Kidney (tissue), 14 donors: ENCODE measurements around the gene HELQ. TPM values are rescaled to one million over a fixed set of nuclear protein-coding genes. Genes with fewer than 3 reads are reported as not detected.
A peak's percentile ranks its signal among the peaks of the same experiment; 100 is the strongest.

Source experiments
- DNase-seq, 5 donors: peaks; one replicate each; pipeline ENCODE4 v3.0.0-alpha.2; 2013 to 2020
- FAIRE-seq: peaks from 2 replicates; lab custom pipeline; 2012; peaks lifted over from hg19 to GRCh38; lab: Jason Lieb, UNC
- H3K27ac ChIP-seq, 2 donors: one replicate each; pipeline ENCODE4 v1.7.0; 2013; ENCODE audit warnings: low read depth in 2 of 2, low read length in 2 of 2, inconsistent platforms in 1 of 2
- H3K27me3 ChIP-seq: one replicate; pipeline ENCODE4 v1.7.1; 2013; ENCODE audit warnings: low read length, inconsistent platforms; ENCODE audit not compliant: control insufficient read depth, insufficient read depth
- H3K36me3 ChIP-seq, 3 donors: one replicate each; pipeline versions ENCODE4 v1.7.0 to v1.7.1; 2013; ENCODE audit warnings: low read length in 3 of 3, control low read depth in 1 of 3, inconsistent platforms in 1 of 3; ENCODE audit not compliant: insufficient read depth in 3 of 3, control insufficient read depth in 2 of 3
- H3K4me1 ChIP-seq, 3 donors: one replicate each; pipeline versions ENCODE4 v1.7.0 to v1.7.1; 2013; ENCODE audit warnings: low read length in 3 of 3, inconsistent platforms in 1 of 3, low read depth in 1 of 3; ENCODE audit not compliant: control insufficient read depth in 2 of 3, insufficient read depth in 2 of 3
- H3K4me3 ChIP-seq, 3 donors: one replicate each; pipeline versions ENCODE4 v1.7.0 to v1.8.1; 2013; ENCODE audit warnings: low read length in 3 of 3, control low read depth in 1 of 3, inconsistent platforms in 1 of 3
- H3K9ac ChIP-seq, 3 donors: one replicate each; pipeline versions ENCODE4 v1.7.0 to v1.7.1; 2013; ENCODE audit warnings: low read length in 3 of 3, control low read depth in 1 of 3, inconsistent platforms in 1 of 3
- H3K9me3 ChIP-seq, 3 donors: one replicate each; pipeline versions ENCODE4 v1.7.0 to v1.7.1; 2013; ENCODE audit warnings: low read length in 3 of 3, control low read depth in 1 of 3, inconsistent platforms in 1 of 3; ENCODE audit not compliant: control insufficient read depth in 2 of 3, insufficient read depth in 1 of 3
- intact Hi-C: fragments of 100-400 bp; cut with DNase I; formaldehyde crosslinking; loops from one replicate; pipeline ENCODE4 v1.11.1; 2022
- polyA plus RNA-seq: library from polyadenylated mRNA; stranded (reverse); fragments of 350-450 nt; fragmentation: Illumina TruSeq; extraction: RNeasy Lipid Tissue Mini Kit (QIAGEN cat#74804); gene quantifications from one replicate; pipeline ENCODE4 v1.2.3, GENCODE V29; 2014; ENCODE audit warnings: low read depth, low replicate concordance; ENCODE audit not compliant: insufficient read depth
- total RNA-seq: library from RNA; stranded (reverse); fragmentation: NEBNext Ultra II Directional; extraction: Animal tissue kit (Norgen Biotek cat#: 25700); gene quantifications from one replicate; pipeline ENCODE4 v1.2.1, GENCODE V29; 2021
- TF ChIP-seq, protein P1 (sequence below): IDR thresholded peaks from 3 replicates; pipeline ENCODE4 v1.5.1; 2012; ENCODE audit warnings: mild to moderate bottlenecking, moderate library complexity, borderline replicate concordance; ENCODE audit not compliant: insufficient read depth; ENCODE audit errors: extremely low read depth
- donor health status: control.
- donor health status: control.
- donor health status: control.
- donor health status: control.
- donor health status: control.
- donor health status: DM: yes; HTN: yes; CAD: no.
- donor health status: Normal renal cell carcinoma (clear cell type).

Gene HELQ
- total and polyA plus RNA-seq, 2 donors from 2014 or later = 14.3 to 20.9 TPM

DNA sequence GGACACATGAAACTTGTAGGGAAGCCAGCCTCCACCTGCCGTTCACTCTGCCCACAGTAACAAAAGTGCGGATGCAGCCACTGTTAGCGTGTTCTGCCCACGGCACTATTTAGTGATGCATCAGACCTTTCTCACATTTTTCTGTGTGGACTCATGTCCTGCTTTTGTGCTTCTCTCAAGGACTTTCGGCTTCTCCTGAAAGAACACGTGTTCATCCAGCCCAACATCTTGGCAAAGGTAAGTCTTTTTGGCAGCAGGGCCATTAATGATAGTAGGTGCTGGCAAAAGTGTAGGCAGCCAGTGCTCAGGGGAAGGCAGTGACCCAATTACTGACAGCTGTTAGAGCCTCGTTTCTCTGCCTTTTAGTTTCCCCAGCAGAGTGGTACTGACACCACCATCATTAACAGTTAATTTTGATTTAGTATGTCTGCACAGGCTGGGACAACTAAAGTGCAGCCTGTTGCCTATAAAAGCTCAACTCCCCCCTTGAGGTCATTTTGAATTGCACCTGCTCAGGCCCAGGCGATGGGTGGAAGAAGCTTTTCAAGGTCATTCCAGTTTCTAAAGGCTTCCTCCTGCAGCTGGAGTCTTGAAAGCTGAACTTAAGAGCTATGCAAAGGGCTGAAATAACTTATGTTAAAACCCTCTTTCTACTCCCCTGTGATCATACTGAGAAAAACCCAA is 66.4 kb downstream of the HELQ start:
- Histone ChIP-seq H3K9ac (no peak overlapping the region), H3K27me3 (no peaks in the 10 kb centered on the region), H3K4me3 (no peak overlapping the region), H3K9me3 (no peaks in the 10 kb centered on the region), H3K4me1 (peaks cover 0 to 3% (median 0%) of the 10 kb centered on the region in 3 donors), H3K36me3 (no peaks in the 10 kb centered on the region), H3K27ac (no peak overlapping the region)
- TF ChIP-seq, protein P1, sequence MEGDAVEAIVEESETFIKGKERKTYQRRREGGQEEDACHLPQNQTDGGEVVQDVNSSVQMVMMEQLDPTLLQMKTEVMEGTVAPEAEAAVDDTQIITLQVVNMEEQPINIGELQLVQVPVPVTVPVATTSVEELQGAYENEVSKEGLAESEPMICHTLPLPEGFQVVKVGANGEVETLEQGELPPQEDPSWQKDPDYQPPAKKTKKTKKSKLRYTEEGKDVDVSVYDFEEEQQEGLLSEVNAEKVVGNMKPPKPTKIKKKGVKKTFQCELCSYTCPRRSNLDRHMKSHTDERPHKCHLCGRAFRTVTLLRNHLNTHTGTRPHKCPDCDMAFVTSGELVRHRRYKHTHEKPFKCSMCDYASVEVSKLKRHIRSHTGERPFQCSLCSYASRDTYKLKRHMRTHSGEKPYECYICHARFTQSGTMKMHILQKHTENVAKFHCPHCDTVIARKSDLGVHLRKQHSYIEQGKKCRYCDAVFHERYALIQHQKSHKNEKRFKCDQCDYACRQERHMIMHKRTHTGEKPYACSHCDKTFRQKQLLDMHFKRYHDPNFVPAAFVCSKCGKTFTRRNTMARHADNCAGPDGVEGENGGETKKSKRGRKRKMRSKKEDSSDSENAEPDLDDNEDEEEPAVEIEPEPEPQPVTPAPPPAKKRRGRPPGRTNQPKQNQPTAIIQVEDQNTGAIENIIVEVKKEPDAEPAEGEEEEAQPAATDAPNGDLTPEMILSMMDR = no peak
- FAIRE-seq (no peak), DNase-seq (peak in 2 of 5 donors; percentile 25 to 37)
- intact Hi-C loops = no loop called here

- H3K27ac ChIP-seq = no peak overlapping the region
- no peak for FAIRE-seq
- no peaks in the 10 kb centered on the region for H3K9me3 ChIP-seq
- TF ChIP-seq, protein P1 = no peak
- intact Hi-C loops = no loop called here
- H3K36me3 ChIP-seq = no peaks in the 10 kb centered on the region
- H3K4me1 ChIP-seq = peaks cover 0 to 3% (median 0%) of the 10 kb centered on the region in 3 donors
- DNase-seq = no peak
- H3K4me3 ChIP-seq = no peak overlapping the region
- no peak overlapping the region for H3K9ac ChIP-seq
- H3K27me3 ChIP-seq = no peaks in the 10 kb centered on the region
Observed at GRCh38 chr4:83388313-83388676, 67.3 kb downstream of the HELQ start.

DNA sequence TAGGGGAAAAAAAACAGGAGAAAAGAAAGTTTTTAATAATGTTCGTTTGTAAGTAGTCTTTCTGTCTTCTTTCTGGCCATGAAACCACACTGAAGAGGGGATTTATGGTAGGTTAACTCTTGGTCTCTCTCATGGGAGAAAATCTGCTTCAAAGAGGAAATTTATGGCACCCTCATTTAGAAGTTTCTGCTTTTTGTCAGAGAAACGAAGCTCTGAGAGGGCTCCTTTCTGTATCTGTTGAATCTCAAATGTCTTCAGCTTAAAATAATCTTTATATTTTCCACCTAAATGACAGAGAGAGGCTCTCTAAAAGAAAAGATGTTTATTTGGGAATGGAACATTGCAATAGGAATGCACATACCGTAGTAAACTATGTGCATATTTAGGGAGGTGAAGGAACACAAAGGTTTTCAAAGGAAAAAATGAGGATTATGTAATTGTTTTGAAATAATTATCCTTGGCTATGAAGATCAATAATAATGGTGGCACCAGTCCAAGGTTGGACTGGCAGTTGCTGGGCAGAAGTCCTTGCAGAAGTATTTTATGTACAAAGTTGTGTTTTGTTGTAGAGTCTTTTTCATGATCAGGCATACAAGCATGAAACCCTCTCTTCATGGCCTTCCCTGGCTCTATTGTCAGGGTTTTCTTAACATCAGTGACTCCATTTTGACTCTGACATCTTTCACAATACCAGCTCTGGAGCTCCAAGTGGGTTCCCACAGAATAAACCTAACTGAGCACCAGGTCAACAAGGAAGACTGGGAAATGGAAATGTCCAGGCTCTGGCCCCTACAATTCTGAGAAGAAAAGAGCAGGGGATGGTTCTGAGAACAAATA is 67.9 kb downstream of the HELQ start:
- Histone ChIP-seq H3K4me1 (peaks cover 0 to 3% (median 0%) of the 10 kb centered on the region in 3 donors), H3K27ac (no peak overlapping the region)
- FAIRE-seq = no peak

More for the DNA sequence above, 67.9 kb downstream of the HELQ start:
- Histone ChIP-seq H3K36me3 (no peaks in the 10 kb centered on the region), H3K9ac (no peak overlapping the region), H3K27me3 (no peaks in the 10 kb centered on the region), H3K9me3 (no peaks in the 10 kb centered on the region), H3K4me3 (no peak overlapping the region)
- TF ChIP-seq, protein P1 = no peak
- DNase-seq = no peak
- intact Hi-C loops = no loop called here
